Right ventricle myocardium inferior (tissue), 1 donor: Measurements from ENCODE around the gene MACROD2. TPM values are rescaled to one million over a fixed set of nuclear protein-coding genes. Genes with fewer than 3 reads are reported as not detected.
"Not testable (repeated sequence)": the region's sequence is repeated elsewhere in the genome, so short reads cannot be mapped to it uniquely, and the experiment has no call there.

Experiments
- ATAC-seq: fragments of 200-7000 bp; cut with Tn5 transposase; one replicate; pipeline ENCODE4 v1.9.1; 2020; ENCODE audit warnings: mild to moderate bottlenecking, moderate library complexity
- DNase-seq: peaks from one replicate; pipeline ENCODE4 v3.0.0; 2021; ENCODE audit errors: missing footprints
- intact Hi-C: fragments of 100-400 bp; cut with DNase I; formaldehyde crosslinking; loops from one replicate; pipeline ENCODE4 v1.11.0; 2022
- total RNA-seq: library from RNA; stranded (reverse); fragmentation: NEBNext Ultra II Directional; extraction: Animal tissue kit (Norgen Biotek cat#: 25700); gene quantifications from one replicate; pipeline ENCODE4 v1.2.1, GENCODE V29; 2021
- donor health status: DM: no; HTN: yes; CAD: no; lungs with severe emphysema.

Gene MACROD2
- total RNA-seq, 1 donor from 2014 or later, result 5.0 TPM

DNA sequence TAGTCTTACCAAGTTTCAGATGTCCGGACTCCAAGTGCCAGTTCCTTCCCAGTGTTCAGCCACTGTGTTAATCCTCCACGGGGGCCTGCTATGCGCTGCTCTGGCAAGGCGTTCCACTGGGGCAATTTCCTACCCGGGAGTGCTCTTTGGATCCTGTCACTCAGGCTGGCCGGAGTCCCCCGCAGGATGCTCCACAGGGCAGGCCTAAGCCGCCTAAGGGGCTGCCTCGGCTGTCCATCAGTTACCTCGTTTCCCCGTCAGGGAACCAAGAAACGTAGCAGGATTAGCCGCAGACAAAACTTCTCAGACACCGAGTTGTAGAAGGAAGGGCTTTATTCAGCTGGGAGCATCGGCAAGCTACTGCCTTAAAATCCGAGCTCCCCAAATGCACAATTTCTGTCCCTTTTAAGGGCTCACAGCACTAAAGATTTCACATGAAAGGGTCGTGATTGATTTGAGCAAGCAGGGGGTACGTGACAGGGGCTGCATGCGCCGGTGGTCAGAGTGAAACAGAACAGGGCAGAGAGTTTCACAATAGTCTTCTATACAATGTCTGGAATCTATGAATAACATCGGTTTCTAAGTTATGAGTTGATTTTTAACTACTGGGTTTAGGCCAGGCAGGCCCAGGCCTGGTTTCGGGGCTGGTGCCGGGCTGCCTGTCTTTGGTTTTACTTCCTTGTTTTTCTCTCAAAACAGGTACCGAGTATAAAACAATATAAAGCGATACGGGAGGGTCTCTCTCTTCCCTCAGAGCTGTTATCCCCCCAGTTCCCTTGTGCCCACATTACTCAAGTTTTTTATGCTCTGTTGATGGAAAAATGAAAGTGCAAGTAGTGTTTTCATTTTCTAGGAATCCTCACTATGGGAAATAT, 1990.4 kb downstream of the MACROD2 start:
- intact Hi-C loops, DNase-seq, ATAC-seq: not testable (repeated sequence)

DNA sequence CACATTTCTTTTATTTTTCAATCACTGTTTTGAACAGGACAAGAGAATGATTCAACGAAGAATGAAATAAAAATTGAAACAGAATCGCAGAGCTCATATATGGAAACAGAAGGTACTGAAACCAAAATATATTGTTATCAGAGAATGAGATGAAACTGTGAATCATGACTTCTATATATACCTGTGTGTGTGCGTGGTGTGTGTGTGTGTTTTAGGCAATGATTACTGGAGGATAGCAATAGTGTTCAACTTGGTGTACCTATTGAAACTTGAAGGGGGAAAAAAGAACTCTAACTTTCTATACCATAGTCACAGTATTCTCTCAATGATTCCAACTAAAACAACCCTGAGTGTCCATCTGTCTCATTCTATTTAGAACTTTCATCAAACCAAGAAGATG, 1991.4 kb downstream of the MACROD2 start:
- intact Hi-C loops, result no loop called here
- DNase-seq (no peak), ATAC-seq (no peak)

DNA sequence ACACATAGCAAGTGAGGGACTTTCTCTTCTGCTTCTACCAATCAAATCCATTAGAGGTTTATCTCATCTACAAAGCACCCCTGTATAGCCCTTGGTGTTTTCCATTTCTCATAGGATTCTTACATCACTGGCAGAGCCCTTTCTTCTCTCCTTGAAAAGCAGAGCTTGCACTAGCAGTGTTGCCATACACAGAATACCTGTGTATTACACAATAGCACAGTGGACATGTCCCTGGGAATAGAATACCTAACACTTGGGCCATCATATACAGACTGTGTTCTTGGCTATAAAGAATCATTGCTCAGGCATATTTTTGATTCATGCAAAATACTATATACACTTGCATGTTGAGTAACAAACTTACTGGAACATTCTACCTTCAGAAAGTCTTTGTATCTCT, 1996.0 kb downstream of the MACROD2 start:
- no peak for ATAC-seq
- intact Hi-C loops, result no loop called here

DNA sequence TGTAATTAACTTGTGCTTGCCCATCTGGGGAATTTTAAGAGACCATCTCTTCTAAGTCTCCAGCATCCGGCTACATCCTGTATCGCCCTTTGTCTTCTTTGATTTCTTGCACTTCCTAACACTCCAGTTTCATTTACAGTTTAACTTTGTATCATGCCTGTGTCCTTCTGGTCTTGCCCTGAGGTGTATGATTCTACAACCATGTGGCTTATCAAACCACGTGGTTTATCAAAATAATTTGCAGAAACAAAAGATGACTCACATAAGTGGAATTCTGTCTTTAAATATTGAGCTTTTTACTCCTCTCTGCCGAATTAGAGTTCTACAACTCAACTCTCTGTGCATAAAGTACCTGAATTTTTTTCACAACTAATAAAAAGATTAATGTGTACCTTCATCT, 1997.2 kb downstream of the MACROD2 start:
- ATAC-seq, result no peak
- intact Hi-C loops, result no loop called here
- DNase-seq, result no peak

More for the DNA sequence above, 1996.0 kb downstream of the MACROD2 start:
- DNase-seq, result no peak

DNA sequence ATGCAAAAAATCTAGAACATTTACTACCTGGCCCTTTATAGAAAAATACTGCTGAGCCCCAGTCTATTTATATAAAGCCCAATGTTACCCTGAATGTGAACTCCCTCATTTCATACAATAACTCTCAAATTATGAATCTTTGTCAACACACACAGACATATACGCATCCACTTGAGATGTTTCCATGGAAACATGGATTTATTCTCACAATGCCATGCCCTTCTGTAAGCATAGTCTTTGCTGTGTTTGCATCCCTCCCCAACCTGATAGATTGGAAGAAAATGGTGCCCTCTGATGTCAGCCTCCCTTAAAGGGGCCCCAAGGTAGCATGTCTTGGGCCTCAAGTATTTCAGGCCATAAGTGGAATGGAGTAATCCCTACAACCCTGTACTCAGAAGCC, 2004.8 kb downstream of the MACROD2 start:
- ATAC-seq (no peak), DNase-seq (no peak)
- intact Hi-C loops, result loop anchor here (10.0 kb wide), 1 partner anchor 125 kb away; no protein-coding TSS in a partner anchor

DNA sequence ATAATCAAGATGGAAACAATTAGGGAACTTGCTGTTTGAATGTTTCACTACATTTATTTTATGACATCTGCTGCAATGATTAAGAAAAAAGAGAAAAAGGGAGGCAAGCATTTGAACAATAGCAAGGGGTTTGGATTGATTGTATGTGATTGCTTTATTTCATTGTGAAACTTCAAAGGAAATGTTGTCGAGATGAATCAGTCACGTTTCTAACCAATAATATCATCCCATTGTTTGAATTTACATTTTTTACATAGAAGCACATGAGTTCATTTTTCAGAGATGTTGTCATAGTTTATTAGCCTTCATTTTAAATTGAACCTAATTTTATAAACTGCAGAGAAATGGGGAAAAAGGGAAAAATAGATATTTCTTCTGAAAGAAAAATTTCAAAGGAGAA, 2006.0 kb downstream of the MACROD2 start:
- intact Hi-C loops, result loop anchor here (10.0 kb wide), 1 partner anchor 124 kb away; no protein-coding TSS in a partner anchor
- ATAC-seq (no peak), DNase-seq (no peak)

DNA sequence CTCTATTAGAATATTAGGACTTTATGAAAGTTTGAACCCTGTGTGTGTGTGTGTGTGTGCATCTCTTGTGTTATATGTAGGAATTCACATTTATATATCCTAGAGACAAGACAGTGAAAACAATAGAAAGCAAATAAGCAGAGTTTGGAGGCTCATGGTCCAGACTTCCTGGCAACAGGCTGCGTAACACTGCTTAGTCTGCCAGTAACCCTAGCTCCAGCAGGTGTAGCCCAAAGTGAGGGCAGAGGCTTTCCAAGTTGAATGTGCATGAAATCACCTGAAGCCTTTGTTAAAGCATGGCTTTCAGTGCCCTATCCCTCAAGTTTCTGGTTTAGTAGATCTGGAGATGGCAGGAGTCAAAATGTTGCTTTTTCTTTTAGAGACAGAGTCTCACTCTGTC, 2008.0 kb downstream of the MACROD2 start:
- ATAC-seq (no peak), DNase-seq (no peak)
- intact Hi-C loops, result loop anchor here (10.0 kb wide), 1 partner anchor 121 kb away; no protein-coding TSS in a partner anchor

DNA sequence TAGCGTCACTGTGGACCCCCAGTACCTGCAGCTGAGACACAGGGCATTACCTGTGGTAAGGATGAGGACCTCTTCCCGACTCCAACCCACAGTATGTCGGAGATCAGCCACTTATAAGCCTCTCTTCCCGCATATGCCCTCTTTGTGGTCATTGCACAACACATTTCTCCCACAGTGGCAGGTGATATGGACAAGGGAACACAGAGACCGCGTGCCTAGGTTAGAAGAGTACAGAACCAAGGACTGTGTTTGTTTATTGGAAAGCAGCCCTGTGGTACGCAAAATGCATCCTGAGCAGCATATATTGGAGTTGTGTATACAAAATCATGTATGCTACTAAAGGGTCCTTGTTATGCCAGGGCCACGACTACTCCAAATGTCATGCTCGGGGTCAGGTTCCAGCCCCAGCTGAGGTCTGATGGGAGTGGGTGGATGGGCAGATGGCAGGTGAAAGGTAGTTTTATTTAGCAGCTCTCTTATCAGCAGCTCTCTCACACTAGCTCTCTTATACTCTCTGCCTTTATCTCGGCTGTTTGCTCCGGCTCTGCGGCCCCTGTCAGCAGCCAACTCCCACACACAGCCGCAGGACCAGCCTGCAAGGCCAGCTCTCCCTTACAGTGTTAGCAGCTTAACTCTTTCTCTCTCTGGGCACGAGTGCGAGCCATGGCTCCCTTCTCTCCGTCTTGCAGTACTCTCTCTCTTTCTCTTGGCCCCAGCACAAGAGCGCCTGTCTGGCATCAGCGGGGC, 2009.0 kb downstream of the MACROD2 start:
- DNase-seq (peak; percentile 62), ATAC-seq (peak; percentile 98)
- intact Hi-C loops, result loop anchor here (10.0 kb wide), 1 partner anchor 121 kb away; no protein-coding TSS in a partner anchor

DNA sequence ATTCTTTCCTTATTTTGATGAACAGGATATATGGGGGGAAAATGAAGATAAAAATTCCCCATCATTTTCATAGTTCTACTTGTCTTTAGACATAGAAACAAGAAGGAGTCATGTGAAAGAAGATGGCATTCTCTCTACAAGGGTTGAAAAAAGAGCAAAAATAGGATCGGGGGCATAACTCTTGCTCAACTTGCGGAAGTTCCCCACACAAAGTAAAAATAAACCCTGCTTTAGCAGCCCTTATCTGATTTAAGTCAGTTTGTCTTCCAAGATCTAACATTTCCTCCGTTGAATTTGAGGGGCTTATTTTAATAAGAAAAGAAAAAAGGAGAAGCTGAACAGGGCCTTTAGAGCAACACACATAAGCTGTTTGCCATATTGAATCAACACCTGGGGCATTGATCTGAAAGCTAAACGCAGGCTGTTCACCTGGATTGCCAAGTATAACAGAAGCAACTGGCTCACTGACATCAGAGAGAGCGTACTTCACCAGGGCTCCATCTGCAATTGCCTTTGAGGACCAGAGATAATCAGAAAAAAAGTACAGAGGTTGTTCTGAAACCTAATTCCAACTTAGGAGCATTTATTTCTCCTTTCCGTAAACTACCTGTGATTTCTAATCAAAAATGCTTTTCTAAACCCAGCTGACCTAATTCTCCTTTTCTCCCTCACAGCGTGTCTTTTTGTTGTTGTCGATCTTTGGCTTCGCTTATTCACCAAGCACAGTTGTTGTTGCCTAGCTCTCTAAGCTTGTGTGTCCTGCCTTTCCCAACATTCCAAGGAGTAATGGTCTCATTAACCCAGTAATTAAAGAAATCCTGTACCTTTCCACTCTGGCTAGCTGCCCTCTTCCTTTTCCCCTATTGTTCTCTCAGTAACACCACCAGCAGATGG, 2010.0 kb downstream of the MACROD2 start:
- ATAC-seq (no peak), DNase-seq (no peak)
- intact Hi-C loops, result loop anchor here (10.0 kb wide), 1 partner anchor 120 kb away; no protein-coding TSS in a partner anchor

DNA sequence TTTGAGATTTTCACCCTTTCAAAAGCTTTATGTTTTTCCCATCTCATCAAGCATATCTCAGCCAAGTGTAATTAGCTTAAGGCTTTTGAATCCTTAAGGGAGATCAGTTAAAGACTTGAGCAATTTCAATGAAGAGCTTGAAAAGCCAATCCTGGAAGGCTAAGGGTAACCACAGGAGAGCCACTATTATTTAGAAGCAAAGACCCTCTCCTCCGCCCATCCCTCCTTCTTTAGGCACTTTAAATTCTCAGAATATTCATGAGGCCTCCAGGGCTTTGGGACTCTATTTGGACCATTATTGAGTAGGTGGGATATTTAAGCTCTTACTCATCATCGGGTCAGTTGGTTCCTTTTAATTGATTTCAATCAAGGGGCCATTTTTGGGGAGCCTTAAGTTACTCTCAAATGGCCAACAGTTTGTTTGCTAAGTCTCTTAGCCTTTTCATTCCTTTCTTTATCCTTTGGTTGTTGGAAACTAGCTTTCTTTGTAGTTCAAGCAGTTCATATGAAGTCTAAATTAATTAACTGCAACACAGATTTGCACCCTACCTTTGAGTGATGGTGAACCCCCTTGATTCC, 2010.7 kb downstream of the MACROD2 start:
- intact Hi-C loops, result loop anchor here (10.0 kb wide), 1 partner anchor 119 kb away; no protein-coding TSS in a partner anchor
- ATAC-seq, result no peak
- no peak for DNase-seq

DNA sequence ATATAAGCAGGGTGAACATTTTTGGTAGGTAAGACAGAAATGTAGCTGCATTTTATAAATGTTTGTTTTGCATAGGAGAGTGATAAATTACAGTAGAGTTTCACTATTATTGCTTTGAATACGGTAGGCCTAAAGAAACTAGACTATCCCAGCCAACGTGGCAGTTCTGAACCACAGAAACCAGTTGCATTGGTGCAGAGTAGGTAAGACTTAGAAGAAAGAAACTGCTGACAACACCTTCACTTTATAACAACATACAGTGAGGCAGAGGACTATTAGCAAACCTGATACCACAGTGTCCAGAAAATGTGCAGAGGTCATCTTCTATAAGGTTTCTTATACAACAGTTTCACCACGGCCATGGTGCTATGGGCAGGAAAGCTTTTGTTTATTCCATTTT, 2011.8 kb downstream of the MACROD2 start:
- DNase-seq (no peak), ATAC-seq (no peak)
- intact Hi-C loops, result loop anchor here (10.0 kb wide), 1 partner anchor 118 kb away; no protein-coding TSS in a partner anchor

DNA sequence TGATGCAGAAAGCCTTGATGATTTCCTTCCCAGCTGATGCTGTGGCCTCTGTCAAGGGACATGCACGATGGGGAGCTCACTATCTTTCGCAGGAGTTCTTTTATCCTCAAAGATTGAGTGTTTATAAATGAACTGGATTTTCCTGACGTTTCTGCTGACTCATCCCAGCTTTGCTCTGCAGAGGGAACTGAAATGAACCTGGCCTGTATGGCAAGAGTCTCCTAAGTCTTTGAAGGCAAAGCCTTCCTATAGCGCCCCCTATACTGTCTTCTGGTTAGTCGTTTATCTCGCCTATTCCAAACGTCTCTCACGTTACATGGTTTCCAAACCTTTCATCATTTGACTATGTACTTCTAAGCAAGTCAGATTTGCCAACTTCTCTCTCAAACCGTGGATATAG, 2012.6 kb downstream of the MACROD2 start:
- no peak for DNase-seq
- intact Hi-C loops, result loop anchor here (10.0 kb wide), 1 partner anchor 117 kb away; no protein-coding TSS in a partner anchor
- no peak for ATAC-seq

DNA sequence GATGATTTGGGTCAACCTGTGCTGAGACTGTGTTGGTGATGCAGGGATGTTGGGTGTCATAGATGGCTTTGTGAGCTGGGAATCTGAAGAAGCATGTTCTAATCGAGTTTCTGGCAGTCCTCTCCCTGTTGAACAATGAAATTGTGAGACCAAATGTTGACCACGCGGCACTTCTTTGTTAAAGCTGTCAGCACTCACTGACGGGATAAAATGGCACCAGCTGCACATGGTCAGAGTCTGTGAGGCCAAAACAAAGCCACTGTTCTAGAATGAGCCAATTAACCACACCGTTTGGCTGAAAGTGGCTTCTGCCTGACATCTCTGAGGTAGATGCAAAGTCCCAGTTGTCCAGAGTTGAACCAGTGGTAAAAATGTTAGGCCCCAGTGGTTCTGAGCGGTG, 2015.7 kb downstream of the MACROD2 start:
- DNase-seq, result no peak
- intact Hi-C loops, result no loop called here
- ATAC-seq, result no peak

DNA sequence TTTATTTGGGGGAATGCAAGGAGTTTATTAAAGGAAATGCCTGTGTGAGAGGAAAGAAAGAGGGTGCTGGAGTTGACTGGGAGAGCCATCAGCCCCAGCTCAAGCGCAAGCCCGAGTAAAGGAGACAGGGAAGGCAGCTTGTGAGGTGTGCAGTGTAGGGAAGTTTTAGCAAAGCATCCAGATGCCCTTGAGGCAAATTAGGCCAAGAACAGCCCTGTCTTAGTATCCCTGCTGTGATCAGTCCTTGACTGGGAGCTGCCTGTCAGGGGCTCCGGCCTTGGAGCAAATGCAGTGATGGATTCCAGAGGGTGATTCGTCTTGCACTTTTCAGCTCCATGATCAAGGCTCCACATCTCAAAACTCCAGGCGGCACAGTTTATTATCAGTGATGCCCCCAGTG, 2016.2 kb downstream of the MACROD2 start:
- DNase-seq (no peak), ATAC-seq (no peak)
- intact Hi-C loops, result no loop called here

DNA sequence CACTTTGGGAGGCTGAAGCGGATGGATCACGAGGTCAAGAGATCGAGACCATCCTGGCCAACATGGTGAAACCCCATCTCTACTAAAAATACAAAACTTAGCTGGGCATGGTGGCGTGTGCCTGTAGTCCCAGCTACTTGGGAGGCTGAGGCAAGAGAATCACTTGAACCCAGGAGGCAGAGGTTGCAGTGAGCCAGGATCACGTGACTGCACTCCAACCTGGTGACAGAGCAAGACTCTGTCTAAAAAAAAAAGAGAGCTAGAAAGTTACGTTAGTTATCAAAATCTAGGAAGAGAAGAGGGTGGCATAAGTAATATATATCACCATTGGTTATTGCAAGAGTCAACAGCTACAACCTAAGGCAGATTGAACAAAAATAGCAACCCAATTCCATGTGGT, 2017.6 kb downstream of the MACROD2 start:
- intact Hi-C loops, ATAC-seq, DNase-seq: not testable (repeated sequence)

DNA sequence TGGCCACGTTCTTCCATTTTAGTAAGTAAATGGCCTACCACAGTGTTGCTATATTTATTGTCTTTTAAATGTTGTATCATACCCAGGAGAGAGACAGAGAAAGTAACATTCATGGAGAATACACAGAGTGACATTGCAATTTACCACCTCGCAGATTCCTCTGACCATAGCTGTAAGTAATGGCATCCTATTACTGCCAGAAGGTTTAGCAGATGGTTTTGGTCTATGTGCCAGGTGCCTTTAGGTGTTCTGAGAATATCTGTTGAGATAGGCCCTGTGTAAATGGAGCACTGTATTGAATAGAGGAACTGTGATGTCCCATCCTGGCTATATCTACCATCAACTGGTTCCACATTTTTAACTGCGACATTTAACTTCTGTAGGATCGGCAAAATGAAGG, 2018.3 kb downstream of the MACROD2 start:
- ATAC-seq (no peak), DNase-seq (no peak)
- intact Hi-C loops, result no loop called here

DNA sequence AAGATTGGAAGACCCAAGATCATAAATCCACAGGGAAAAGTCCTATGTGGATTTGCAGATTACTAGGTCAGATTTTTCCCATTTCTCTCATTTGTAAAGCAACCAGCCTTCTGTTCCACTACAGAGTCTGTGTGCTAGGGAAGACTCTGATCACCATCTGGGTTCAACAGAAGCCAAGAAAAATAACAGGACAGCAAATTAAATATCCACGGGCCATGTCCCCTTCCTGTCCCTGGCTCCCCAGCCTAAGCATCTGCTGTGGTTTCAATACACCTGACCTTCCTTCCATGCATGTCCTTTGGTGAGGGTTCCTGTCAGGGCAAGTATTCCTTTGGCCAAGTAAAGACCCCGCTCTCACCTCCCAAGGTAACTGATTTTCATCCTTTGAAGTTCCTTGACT, 2019.1 kb downstream of the MACROD2 start:
- DNase-seq, result no peak
- intact Hi-C loops, result no loop called here
- ATAC-seq, result no peak

DNA sequence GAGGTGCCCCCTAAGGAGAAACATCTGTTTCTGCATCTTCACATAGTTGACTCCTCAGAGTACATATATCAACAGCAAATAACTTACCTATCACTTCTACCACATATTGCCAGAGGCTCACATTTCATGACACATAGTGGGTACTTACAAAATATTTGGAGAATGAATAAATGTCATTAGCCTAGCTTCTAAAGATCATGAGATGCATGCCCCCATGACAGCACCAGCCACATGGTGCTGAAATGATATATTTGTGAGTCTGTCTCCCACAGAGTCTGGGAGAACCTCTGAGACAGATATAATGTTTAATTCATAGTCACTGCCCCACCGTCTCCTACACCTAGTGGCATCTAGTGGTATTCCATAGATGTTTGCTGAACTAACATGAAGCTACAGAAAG, 2022.3 kb downstream of the MACROD2 start:
- DNase-seq, result no peak
- intact Hi-C loops, result no loop called here
- no peak for ATAC-seq
